ENCODE data around the gene CTBP1. TPM values are rescaled to one million over a fixed set of nuclear protein-coding genes. Genes with fewer than 3 reads are reported as not detected.

CTBP1 gene
- total RNA-seq, 2 donors from 2014 or later: 164 to 184 TPM

- peaks cover 53% of the 10 kb centered on the region for H3K4me1 Mint-ChIP-seq
These were observed 2.8 kb upstream of the CTBP1 start for GRCh38 chr4:1251773-1252066.

GRCh38 chr4:1250921-1251772 is 2.2 kb upstream of the CTBP1 start:
- Mint-ChIP-seq H3K4me1 (peaks cover 57% of the 10 kb centered on the region), H3K27me3 (no peaks in the 10 kb centered on the region), H3K4me3 (peak overlapping the region; percentile 94), H3K27ac (peak overlapping the region; percentile 98), H3K36me3 (ENCODE audit: low read depth) (peaks cover 3% of the 10 kb centered on the region)
- ATAC-seq (no peak), DNase-seq (no peak)
- H3K9me3 ChIP-seq (ENCODE audit: control insufficient read depth, low read length, poor library complexity, severe bottlenecking): no peaks in the 10 kb centered on the region

More at GRCh38 chr4:1251773-1252066, 2.8 kb upstream of the CTBP1 start:
- Mint-ChIP-seq H3K27me3 (no peaks in the 10 kb centered on the region), H3K27ac (peak overlapping the region; percentile 98), H3K4me3 (no peak overlapping the region), H3K36me3 (ENCODE audit: low read depth) (peaks cover 3% of the 10 kb centered on the region)
- ATAC-seq (no peak), DNase-seq (no peak)
- H3K9me3 ChIP-seq (ENCODE audit: control insufficient read depth, low read length, poor library complexity, severe bottlenecking): no peaks in the 10 kb centered on the region

DNA sequence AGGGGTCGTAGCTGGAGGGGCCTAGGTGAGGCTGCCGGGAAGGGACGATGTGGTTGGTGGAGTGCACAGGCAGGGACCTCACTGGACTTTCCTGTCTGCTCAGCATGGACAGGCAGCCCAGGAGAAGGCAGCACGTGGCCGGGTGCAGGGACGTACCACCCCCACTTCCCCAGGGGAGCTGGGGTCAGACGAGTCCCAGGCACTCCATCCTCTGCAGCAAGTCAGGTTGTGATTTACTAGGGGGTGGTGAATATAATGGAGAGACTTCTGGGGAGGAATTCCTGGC is 1.5 kb upstream of the CTBP1 start:
- H3K9me3 ChIP-seq (ENCODE audit: control insufficient read depth, low read length, poor library complexity, severe bottlenecking): no peaks in the 10 kb centered on the region
- peak overlapping the region; percentile 98 for H3K27ac Mint-ChIP-seq
- DNase-seq: no peak
- no peaks in the 10 kb centered on the region for H3K27me3 Mint-ChIP-seq
- H3K36me3 Mint-ChIP-seq (ENCODE audit: low read depth): peaks cover 3% of the 10 kb centered on the region
- peak overlapping the region; percentile 94 for H3K4me3 Mint-ChIP-seq
- peaks cover 57% of the 10 kb centered on the region for H3K4me1 Mint-ChIP-seq
- ATAC-seq: no peak

- peaks cover 59% of the 10 kb centered on the region for H3K4me1 Mint-ChIP-seq
- peak overlapping the region; percentile 94 for H3K4me3 Mint-ChIP-seq
- H3K36me3 Mint-ChIP-seq (ENCODE audit: low read depth): peaks cover 3% of the 10 kb centered on the region
- peak overlapping the region; percentile 98 for H3K27ac Mint-ChIP-seq
- H3K9me3 ChIP-seq (ENCODE audit: control insufficient read depth, low read length, poor library complexity, severe bottlenecking): no peaks in the 10 kb centered on the region
- DNase-seq (peak; percentile 51 to 57 (median 54)), ATAC-seq (peak; percentile 58)
- H3K27me3 Mint-ChIP-seq: no peaks in the 10 kb centered on the region
These were observed 999 bp upstream of the CTBP1 start for GRCh38 chr4:1249731-1250526.

GRCh38 chr4:1249148-1249730 is 309 bp upstream of the CTBP1 start:
- no peaks in the 10 kb centered on the region for H3K9me3 ChIP-seq (ENCODE audit: control insufficient read depth, low read length, poor library complexity, severe bottlenecking)
- Mint-ChIP-seq H3K4me3 (peak overlapping the region; percentile 94), H3K27ac (peak overlapping the region; percentile 98), H3K27me3 (no peaks in the 10 kb centered on the region), H3K4me1 (peaks cover 60% of the 10 kb centered on the region), H3K36me3 (ENCODE audit: low read depth) (peaks cover 3% of the 10 kb centered on the region)
- ATAC-seq (peak; percentile 69), DNase-seq (peak; percentile 79 to 85 (median 84))

DNA sequence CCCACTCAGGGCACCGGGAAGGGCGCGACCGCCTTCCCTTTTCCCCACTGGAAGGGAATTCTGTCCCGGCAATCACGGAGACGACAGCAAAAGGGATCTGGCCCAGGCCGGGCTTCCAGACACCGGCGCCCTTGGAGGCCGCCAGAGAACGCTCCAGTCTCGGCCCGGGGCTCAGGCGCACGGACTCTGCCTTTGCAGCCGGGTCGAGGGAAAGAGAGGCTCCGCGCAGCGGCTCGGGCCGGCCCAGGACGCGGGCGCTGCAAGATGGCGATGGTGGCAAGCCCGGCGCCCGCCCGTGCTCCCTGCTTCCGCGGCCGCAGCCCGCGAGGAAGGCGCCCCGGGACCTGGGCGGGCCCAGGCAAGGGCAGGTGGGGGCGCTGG is 1.1 kb downstream of the CTBP1 start:
- ATAC-seq: peak; percentile 35
- H3K27me3 Mint-ChIP-seq: no peaks in the 10 kb centered on the region
- peaks cover 56% of the 10 kb centered on the region for H3K4me1 Mint-ChIP-seq
- peak overlapping the region; percentile 90 for H3K4me3 Mint-ChIP-seq
- H3K9me3 ChIP-seq (ENCODE audit: control insufficient read depth, low read length, poor library complexity, severe bottlenecking): no peaks in the 10 kb centered on the region
- DNase-seq: peak in 1 of 3 donors; percentile 46
- peaks cover 3% of the 10 kb centered on the region for H3K36me3 Mint-ChIP-seq (ENCODE audit: low read depth)
- peak overlapping the region; percentile 87 for H3K27ac Mint-ChIP-seq

DNA sequence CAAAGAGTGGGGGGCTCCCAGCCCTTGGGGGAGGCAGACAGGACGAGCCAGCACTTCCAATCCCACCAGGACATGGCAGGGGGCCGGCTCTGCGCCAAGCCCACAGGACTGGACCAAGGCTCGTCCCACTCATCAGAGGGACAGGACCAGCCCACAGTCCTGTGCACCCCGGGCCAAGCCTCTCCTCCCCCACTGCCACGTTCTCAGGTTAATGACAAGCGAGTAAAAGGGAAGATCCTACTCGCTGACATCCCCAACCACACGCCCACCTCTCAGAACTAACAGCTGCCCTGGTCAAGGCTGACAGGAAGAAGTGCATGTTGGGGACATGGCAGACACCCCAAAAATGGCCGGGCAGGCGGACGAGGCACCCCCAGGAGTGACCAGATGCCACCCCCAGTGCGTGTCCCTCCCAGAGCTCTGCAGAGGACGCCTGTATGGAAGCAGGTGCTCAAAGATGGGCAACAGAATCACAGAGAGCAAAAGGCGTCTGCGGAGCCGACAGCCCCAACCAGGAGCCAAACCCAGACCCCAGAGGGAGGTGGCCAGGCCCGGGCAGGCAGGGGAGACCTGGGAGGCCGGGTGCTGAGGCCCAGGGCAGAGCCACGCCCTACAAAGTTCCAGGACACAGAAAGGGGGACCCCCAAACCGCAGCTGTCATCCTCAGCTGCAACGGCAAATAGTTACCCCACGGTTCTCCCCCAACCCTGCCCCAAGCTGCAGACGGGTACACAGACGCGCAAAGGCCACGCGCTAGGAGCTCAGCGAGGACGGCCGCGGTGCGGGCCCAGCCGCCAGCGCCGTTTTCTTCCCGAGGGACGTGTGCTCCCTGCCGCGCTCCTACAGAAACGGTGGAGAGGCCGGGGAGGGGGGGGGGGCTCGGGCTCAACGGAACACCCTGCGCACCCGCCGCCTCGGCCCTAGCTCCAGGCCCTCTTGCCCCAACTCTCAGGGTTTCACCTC is 1.7 kb downstream of the CTBP1 start:
- H3K27me3 Mint-ChIP-seq: no peaks in the 10 kb centered on the region
- peak overlapping the region; percentile 87 for H3K27ac Mint-ChIP-seq
- peaks cover 56% of the 10 kb centered on the region for H3K4me1 Mint-ChIP-seq
- ATAC-seq (no peak), DNase-seq (no peak)
- no peaks in the 10 kb centered on the region for H3K9me3 ChIP-seq (ENCODE audit: control insufficient read depth, low read length, poor library complexity, severe bottlenecking)
- H3K36me3 Mint-ChIP-seq (ENCODE audit: low read depth): peaks cover 3% of the 10 kb centered on the region
- H3K4me3 Mint-ChIP-seq: peak overlapping the region; percentile 90

DNA sequence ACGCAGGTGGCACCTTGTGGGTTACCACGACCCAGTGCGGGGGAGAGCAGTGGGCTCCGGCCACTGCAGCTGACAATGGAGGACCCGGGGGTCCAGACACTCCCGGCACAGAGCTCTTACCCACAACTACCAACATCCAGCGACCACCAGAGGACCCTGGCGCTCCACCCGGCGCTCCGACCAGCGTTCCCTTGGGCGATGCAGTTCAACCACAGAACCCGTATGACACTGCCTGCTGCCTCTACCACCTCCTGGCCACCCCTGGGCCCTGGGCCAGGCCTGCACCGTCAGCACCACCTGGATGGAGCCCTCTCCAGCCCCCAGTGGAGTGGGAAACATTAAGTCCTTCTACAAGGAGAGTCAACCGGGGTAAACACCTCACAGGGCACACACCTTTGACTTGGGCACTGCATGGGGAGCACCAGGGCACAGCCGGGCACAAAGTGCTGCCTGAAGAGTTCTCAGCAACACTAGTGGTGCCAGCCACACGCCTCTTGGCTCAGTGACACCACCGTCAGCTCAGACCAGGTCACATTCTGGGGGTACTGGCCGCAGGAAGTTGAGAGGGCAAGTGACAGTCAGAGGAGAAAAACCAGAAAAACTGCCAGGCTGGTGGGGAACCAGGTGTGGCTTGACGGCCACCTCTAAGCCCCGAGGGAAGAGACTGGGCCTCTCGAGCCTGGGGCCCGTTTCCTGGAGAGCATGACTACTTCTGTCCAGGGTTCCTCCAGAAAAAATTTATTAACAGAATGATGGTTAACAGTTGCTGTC is 2.6 kb downstream of the CTBP1 start:
- no peak for DNase-seq
- no peaks in the 10 kb centered on the region for H3K9me3 ChIP-seq (ENCODE audit: control insufficient read depth, low read length, poor library complexity, severe bottlenecking)

GRCh38 chr4:1245481-1246051 is 3.4 kb downstream of the CTBP1 start:
- Mint-ChIP-seq H3K36me3 (ENCODE audit: low read depth) (peaks cover 3% of the 10 kb centered on the region), H3K4me3 (peak overlapping the region; percentile 90), H3K4me1 (peaks cover 48% of the 10 kb centered on the region), H3K27ac (peak overlapping the region; percentile 87), H3K27me3 (no peaks in the 10 kb centered on the region)
- DNase-seq (no peak), ATAC-seq (no peak)
- H3K9me3 ChIP-seq (ENCODE audit: control insufficient read depth, low read length, poor library complexity, severe bottlenecking): no peaks in the 10 kb centered on the region

More for the DNA sequence above, 2.6 kb downstream of the CTBP1 start:
- Mint-ChIP-seq H3K36me3 (ENCODE audit: low read depth) (peaks cover 3% of the 10 kb centered on the region), H3K27me3 (no peaks in the 10 kb centered on the region), H3K4me3 (peak overlapping the region; percentile 90), H3K4me1 (peaks cover 55% of the 10 kb centered on the region), H3K27ac (peak overlapping the region; percentile 87)
- no peak for ATAC-seq

- peak overlapping the region; percentile 80 for H3K27ac Mint-ChIP-seq
- peaks cover 44% of the 10 kb centered on the region for H3K4me1 Mint-ChIP-seq
- DNase-seq (no peak), ATAC-seq (no peak)
- H3K9me3 ChIP-seq (ENCODE audit: control insufficient read depth, low read length, poor library complexity, severe bottlenecking): no peaks in the 10 kb centered on the region
- peak overlapping the region; percentile 90 for H3K4me3 Mint-ChIP-seq
- no peaks in the 10 kb centered on the region for H3K27me3 Mint-ChIP-seq
- peaks cover 3% of the 10 kb centered on the region for H3K36me3 Mint-ChIP-seq (ENCODE audit: low read depth)
These were observed 3.9 kb downstream of the CTBP1 start for GRCh38 chr4:1244978-1245471.

DNA sequence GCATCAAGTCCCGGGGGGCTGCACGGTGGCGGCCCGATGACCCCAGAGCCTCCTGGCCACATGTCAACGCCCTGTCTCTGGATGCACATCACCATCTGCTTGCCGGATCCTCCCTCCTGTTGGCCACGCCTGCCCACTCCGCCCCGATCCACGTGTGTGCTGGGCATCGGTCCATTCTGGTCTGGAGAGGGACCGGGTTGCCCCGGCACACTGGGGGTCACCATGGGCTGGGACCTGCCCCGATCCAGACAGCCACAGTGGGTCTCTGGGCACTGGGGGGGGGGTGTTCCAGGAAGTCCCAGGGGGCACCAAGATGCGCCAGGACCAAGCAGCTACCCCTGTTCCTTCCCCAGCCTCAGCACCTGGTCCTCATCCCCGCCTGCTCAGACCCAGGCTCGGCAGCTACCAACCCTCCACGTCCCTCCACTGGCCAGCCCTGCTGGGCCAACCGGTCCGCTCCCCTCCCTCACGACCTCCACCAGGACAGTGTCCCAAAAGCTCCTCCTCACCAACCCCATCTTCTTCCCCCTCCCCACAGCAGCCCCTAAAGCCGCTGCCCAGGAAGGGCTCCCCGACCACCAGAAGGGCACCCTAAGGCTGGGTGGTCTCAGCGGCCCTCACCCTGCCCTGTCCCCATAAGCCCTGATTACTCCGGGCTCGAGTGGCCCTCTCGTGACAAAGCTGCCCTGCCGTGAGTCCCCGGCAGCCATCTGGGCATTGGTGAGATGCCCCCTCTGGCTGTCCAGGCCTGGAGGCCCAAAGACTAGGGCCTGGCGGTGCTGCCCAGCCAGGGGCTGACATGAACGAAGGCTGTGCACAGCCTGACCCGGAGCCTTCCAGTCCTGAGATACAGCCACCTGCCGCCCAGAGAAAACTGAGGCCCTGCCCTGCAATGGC is 4.6 kb downstream of the CTBP1 start:
- peak overlapping the region; percentile 66 for H3K4me3 Mint-ChIP-seq
- DNase-seq: peak in 1 of 3 donors; percentile 7
- peak overlapping the region; percentile 80 for H3K27ac Mint-ChIP-seq
- peaks cover 41% of the 10 kb centered on the region for H3K4me1 Mint-ChIP-seq
- no peaks in the 10 kb centered on the region for H3K9me3 ChIP-seq (ENCODE audit: control insufficient read depth, low read length, poor library complexity, severe bottlenecking)
- no peak for ATAC-seq
- H3K27me3 Mint-ChIP-seq: no peaks in the 10 kb centered on the region
- H3K36me3 Mint-ChIP-seq (ENCODE audit: low read depth): no peaks in the 10 kb centered on the region
